HG02852 (cell line): ENCODE results near the gene GRB2.
"Not testable (repeated sequence)": the region's sequence is repeated elsewhere in the genome, so short reads cannot be mapped to it uniquely, and the experiment has no call there.

Experiments used
- ATAC-seq: cut with Tn5 transposase; IDR thresholded peaks from one replicate; pipeline ENCODE4 v1.9.1; 2021; ENCODE audit warnings: mild to moderate bottlenecking, moderate library complexity; ENCODE audit not compliant: unreplicated experiment

The GRB2 gene

GRCh38 chr17:75289115-75289831, 116.2 kb downstream of the GRB2 start, which contains the start of gene SLC25A19:
SLC25A19 (minus strand) TSS chr17:75289433; CDS start chr17:75286764, 2,669 bp downstream.
- ATAC-seq: peak; percentile 86

- ATAC-seq: peak; percentile 18
These were observed 116.7 kb downstream of the GRB2 start for GRCh38 chr17:75288770-75289114.

- no peak for ATAC-seq
These were observed 117.1 kb downstream of the GRB2 start for GRCh38 chr17:75288359-75288758.

GRCh38 chr17:75287221-75287620, 118.3 kb downstream of the GRB2 start:
- no peak for ATAC-seq

- ATAC-seq: no peak
These were observed 120.4 kb downstream of the GRB2 start for GRCh38 chr17:75285123-75285522.

GRCh38 chr17:75280189-75280588, 125.3 kb downstream of the GRB2 start:
- not testable (repeated sequence) for ATAC-seq

- ATAC-seq: no peak
These were observed 127.8 kb downstream of the GRB2 start for GRCh38 chr17:75277664-75278071.

GRCh38 chr17:75273977-75274708, 131.3 kb downstream of the GRB2 start:
- no peak for ATAC-seq

GRCh38 chr17:75272848-75273184, 132.7 kb downstream of the GRB2 start:
- ATAC-seq: no peak

GRCh38 chr17:75271955-75272847, 133.3 kb downstream of the GRB2 start:
- no peak for ATAC-seq

GRCh38 chr17:75271233-75271954, 134.1 kb downstream of the GRB2 start:
- peak; percentile 64 for ATAC-seq

- ATAC-seq: peak; percentile 12
These were observed 134.6 kb downstream of the GRB2 start, which contains the start of gene MIF4GD for GRCh38 chr17:75270966-75271232. MIF4GD (minus strand) TSS chr17:75271231; CDS start chr17:75270195, 1,036 bp downstream.

- peak; percentile 41 for ATAC-seq
These were observed 135.1 kb downstream of the GRB2 start for GRCh38 chr17:75270218-75270965.

- ATAC-seq: no peak
These were observed 135.6 kb downstream of the GRB2 start for GRCh38 chr17:75269844-75270217.
